Mucosa of rectum (tissue), 2 donors: ENCODE results near the gene ZNHIT3.
A peak's percentile ranks its signal among the peaks of the same experiment; 100 is the strongest.

ENCODE experiments used
- H3K27ac ChIP-seq, 2 donors: one replicate each; pipeline ENCODE4 v1.7.0; 2013; ENCODE audit warnings: inconsistent platforms in 2 of 2, low read depth in 2 of 2, low read length in 2 of 2
- H3K27me3 ChIP-seq, 2 donors: one replicate each; pipeline ENCODE4 v1.7.0; 2013; ENCODE audit warnings: low read length in 2 of 2; ENCODE audit not compliant: control insufficient read depth in 2 of 2, insufficient read depth in 2 of 2
- H3K36me3 ChIP-seq, 2 donors: one replicate each; pipeline ENCODE4 v1.7.0; 2013; ENCODE audit warnings: low read length in 2 of 2; ENCODE audit not compliant: control insufficient read depth in 2 of 2, insufficient read depth in 2 of 2
- H3K4me1 ChIP-seq, 2 donors: one replicate each; pipeline ENCODE4 v1.7.0; 2013; ENCODE audit warnings: low read length in 2 of 2, mild to moderate bottlenecking in 1 of 2; ENCODE audit not compliant: control insufficient read depth in 2 of 2, insufficient read depth in 2 of 2
- H3K4me3 ChIP-seq, 2 donors: one replicate each; pipeline ENCODE4 v1.7.0; 2013; ENCODE audit warnings: low read length in 2 of 2
- H3K9ac ChIP-seq, 2 donors: one replicate each; pipeline ENCODE4 v1.7.0; 2013; ENCODE audit warnings: low read length in 2 of 2, low read depth in 1 of 2, mild to moderate bottlenecking in 1 of 2
- H3K9me3 ChIP-seq, 2 donors: one replicate each; pipeline ENCODE4 v1.7.0; 2013; ENCODE audit warnings: low read length in 2 of 2; ENCODE audit not compliant: control insufficient read depth in 2 of 2
- donor health status: healthy.
- donor health status: Normal muscosa, but diverticular disease.

Gene ZNHIT3

DNA sequence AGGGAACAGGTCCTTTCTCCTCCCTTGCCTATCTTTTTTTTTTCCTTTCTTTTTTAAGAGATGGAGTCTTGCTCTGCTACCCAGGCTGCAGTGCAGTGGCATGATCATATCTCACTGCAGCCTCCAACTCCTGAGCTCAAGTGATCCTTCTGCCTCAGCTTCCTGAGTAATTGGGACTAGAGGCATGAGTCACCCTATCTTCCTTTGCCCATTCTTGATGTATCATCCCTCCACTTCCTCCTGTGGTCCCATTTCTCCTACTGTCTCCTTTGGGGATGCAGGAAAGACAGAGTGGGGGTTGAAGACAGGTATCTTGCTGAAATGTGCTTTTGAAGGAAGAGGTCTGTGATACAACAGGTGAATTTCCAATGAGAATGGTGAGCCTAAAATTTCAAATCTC, 42.6 kb downstream of the ZNHIT3 start:
- H3K4me3 ChIP-seq = no peak overlapping the region
- peaks cover 53 to 55% of the 10 kb centered on the region in 2 donors for H3K36me3 ChIP-seq
- no peak overlapping the region for H3K9ac ChIP-seq
- no peaks in the 10 kb centered on the region for H3K27me3 ChIP-seq
- no peaks in the 10 kb centered on the region for H3K9me3 ChIP-seq
- H3K27ac ChIP-seq = no peak overlapping the region
- H3K4me1 ChIP-seq = peaks cover 6% of the 10 kb centered on the region in 2 donors

DNA sequence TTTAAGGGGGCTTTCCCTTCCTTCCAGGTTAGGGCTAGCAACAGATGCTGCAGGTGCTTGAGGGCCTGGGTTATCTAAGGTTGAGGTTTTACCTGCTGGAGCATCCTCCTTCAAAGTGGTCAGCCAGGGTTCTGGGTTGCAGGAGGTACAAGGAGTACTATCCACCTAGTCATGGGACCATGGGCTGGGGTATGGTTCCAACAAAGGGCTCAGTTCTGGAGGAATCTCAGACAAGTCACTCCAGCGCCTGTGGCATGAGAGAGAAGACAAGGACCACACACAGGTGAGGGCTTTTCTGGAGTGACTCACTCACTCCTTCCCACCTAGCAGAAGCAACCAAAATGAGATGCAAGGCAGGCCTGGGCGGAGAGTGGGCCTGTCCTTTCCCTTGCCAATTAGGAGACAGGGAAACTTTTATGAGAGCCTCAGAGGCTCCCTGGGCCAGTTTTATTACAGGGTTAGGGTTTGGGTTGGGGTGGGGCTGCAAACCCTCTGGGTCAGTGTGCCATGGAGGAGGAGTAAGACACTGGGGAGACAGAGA, 46.0 kb downstream of the ZNHIT3 start:
- Histone ChIP-seq H3K36me3 (peaks cover 33 to 34% of the 10 kb centered on the region in 2 donors), H3K4me3 (no peak overlapping the region), H3K9ac (no peak overlapping the region), H3K27me3 (no peaks in the 10 kb centered on the region), H3K4me1 (peaks cover 14 to 16% of the 10 kb centered on the region in 2 donors), H3K27ac (no peak overlapping the region), H3K9me3 (no peaks in the 10 kb centered on the region)

- Histone ChIP-seq H3K4me3 (peak overlapping the region; percentile 93 to 99), H3K9me3 (no peaks in the 10 kb centered on the region), H3K27me3 (no peaks in the 10 kb centered on the region), H3K36me3 (peaks cover 29 to 32% of the 10 kb centered on the region in 2 donors), H3K27ac (peak overlapping the region; percentile 99), H3K9ac (peak overlapping the region; percentile 84 to 97), H3K4me1 (peaks cover 14 to 16% of the 10 kb centered on the region in 2 donors)
Measured at GRCh38 chr17:36533935-36534839, 47.7 kb downstream of the ZNHIT3 start.

GRCh38 chr17:36534840-36535668, 48.6 kb downstream of the ZNHIT3 start, which contains the start of the genes MYO19 and PIGW:
Gene MYO19 (minus strand): TSS chr17:36534868. CDS start chr17:36532538, 2,330 bp downstream.
Gene PIGW (plus strand): TSS chr17:36534987. CDS start chr17:36537102, 2,115 bp downstream.
- H3K36me3 ChIP-seq = peaks cover 24 to 31% of the 10 kb centered on the region in 2 donors
- peaks cover 14 to 16% of the 10 kb centered on the region in 2 donors for H3K4me1 ChIP-seq
- no peaks in the 10 kb centered on the region for H3K9me3 ChIP-seq
- peak within 1 kb of the TSS; percentile 95 to 97 for H3K9ac ChIP-seq
- H3K4me3 ChIP-seq = peak within 1 kb of the TSS; percentile 93 to 99
- peak within 1 kb of the TSS; percentile 99 for H3K27ac ChIP-seq
- H3K27me3 ChIP-seq = no peaks in the 10 kb centered on the region

- peak overlapping the region; percentile 99 for H3K27ac ChIP-seq
- H3K9ac ChIP-seq = peak overlapping the region; percentile 95 to 97
- H3K36me3 ChIP-seq = peaks cover 24 to 31% of the 10 kb centered on the region in 2 donors
Measured at GRCh38 chr17:36535669-36536081, 49.2 kb downstream of the ZNHIT3 start.

DNA sequence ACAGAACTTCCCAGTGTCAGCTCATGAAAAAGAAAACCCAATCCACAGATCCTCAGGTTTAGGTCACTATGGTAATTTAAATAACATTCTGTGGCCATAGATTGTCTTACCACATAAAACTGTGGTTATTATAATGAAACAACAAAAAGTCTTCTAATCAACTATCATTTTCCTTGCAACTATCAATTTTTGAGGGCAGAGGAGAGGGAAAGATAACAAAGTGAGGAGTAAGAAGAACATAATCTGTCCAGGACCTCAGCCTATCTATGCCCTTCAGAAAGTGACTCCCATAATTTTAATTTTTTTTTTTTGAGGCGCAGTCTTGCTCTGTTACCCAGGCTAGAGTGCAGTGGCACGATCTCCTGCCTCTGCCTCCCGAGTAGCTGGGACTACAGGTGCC, 54.2 kb downstream of the ZNHIT3 start:
- H3K4me3 ChIP-seq = no peak overlapping the region
- no peaks in the 10 kb centered on the region for H3K27me3 ChIP-seq

More at GRCh38 chr17:36535669-36536081, 49.2 kb downstream of the ZNHIT3 start:
- H3K9me3 ChIP-seq = no peaks in the 10 kb centered on the region
- H3K4me3 ChIP-seq = peak overlapping the region; percentile 93 to 99
- H3K4me1 ChIP-seq = peaks cover 14 to 16% of the 10 kb centered on the region in 2 donors
- no peaks in the 10 kb centered on the region for H3K27me3 ChIP-seq

DNA sequence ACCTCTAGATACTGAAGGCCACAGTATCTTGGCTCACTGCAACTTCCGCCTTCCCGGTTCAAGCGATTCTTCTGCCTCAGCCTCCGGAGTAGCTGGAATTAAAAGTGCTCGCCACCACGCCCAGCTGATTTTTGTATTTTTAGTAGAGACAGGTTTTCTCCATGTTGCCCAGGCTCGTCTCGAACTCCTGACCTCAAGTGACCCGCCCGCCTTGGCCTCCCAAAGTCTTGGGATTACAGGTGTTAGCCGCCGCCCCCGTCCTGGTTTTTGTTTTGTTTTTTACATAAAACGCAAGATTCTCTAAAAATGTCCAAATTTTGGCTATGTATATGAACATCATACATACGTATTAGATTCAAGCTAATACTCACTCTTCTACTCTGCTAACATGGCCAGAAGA, 56.3 kb downstream of the ZNHIT3 start:
- H3K4me3 ChIP-seq = no peak overlapping the region
- peaks cover 0 to 5% of the 10 kb centered on the region in 2 donors for H3K36me3 ChIP-seq
- no peak overlapping the region for H3K27ac ChIP-seq
- H3K4me1 ChIP-seq = peaks cover 25 to 26% of the 10 kb centered on the region in 2 donors
- H3K9me3 ChIP-seq = no peaks in the 10 kb centered on the region
- H3K27me3 ChIP-seq = no peaks in the 10 kb centered on the region
- H3K9ac ChIP-seq = no peak overlapping the region

More for the DNA sequence above, 54.2 kb downstream of the ZNHIT3 start:
- Histone ChIP-seq H3K27ac (no peak overlapping the region), H3K9me3 (no peaks in the 10 kb centered on the region), H3K36me3 (peaks cover 6 to 13% of the 10 kb centered on the region in 2 donors), H3K4me1 (peaks cover 13 to 16% of the 10 kb centered on the region in 2 donors), H3K9ac (no peak overlapping the region)

DNA sequence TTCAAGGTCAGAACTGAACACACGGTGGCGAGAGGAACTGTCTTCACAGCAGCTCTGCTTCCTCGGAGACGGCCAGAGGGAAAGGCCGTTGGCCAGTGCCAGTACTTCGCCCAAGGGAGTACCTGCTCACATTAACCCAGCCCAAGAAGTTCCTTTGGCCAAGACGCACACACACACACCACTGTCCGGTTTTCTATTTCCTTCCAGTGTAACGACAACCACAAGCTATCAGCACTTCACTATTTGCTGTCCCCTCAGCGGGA, 57.5 kb downstream of the ZNHIT3 start:
- Histone ChIP-seq H3K4me3 (peak overlapping the region; percentile 90 to 94), H3K9ac (peak overlapping the region; percentile 99), H3K27me3 (no peaks in the 10 kb centered on the region), H3K9me3 (no peaks in the 10 kb centered on the region), H3K4me1 (peaks cover 25 to 29% of the 10 kb centered on the region in 2 donors), H3K36me3 (peaks cover 0 to 3% of the 10 kb centered on the region in 2 donors), H3K27ac (peak overlapping the region; percentile 100)

- peaks cover 0 to 3% of the 10 kb centered on the region in 2 donors for H3K36me3 ChIP-seq
- no peaks in the 10 kb centered on the region for H3K27me3 ChIP-seq
- H3K9me3 ChIP-seq = no peaks in the 10 kb centered on the region
- peak within 1 kb of the TSS; percentile 100 for H3K27ac ChIP-seq
- peak within 1 kb of the TSS; percentile 99 for H3K9ac ChIP-seq
- peak within 1 kb of the TSS; percentile 94 for H3K4me3 ChIP-seq
- H3K4me1 ChIP-seq = peaks cover 25 to 29% of the 10 kb centered on the region in 2 donors
Measured at GRCh38 chr17:36544307-36545076, 58.0 kb downstream of the ZNHIT3 start, which contains the start of gene GGNBP2. Gene GGNBP2 (plus strand): TSS chr17:36544919. CDS start chr17:36545725, 806 bp downstream.
